Kidney glomerular epithelial cell (primary cell): ENCODE measurements around the gene RPL36.
"Not testable (repeated sequence)": the region's sequence is repeated elsewhere in the genome, so short reads cannot be mapped to it uniquely, and the experiment has no call there.

Source experiments
- DNase-seq: peaks from one replicate; lab custom pipeline; 2025; lab: John Stamatoyannopoulos, UW

The RPL36 gene

GRCh38 chr19:5674714-5675113 is 15.4 kb upstream of the RPL36 start:
- DNase-seq: no peak

- DNase-seq: no peak
Observed at GRCh38 chr19:5676105-5676771, 13.9 kb upstream of the RPL36 start.

GRCh38 chr19:5676772-5677105 is 13.4 kb upstream of the RPL36 start:
- no peak for DNase-seq

GRCh38 chr19:5677136-5677535 is 13.0 kb upstream of the RPL36 start:
- no peak for DNase-seq

- no peak for DNase-seq
Observed at GRCh38 chr19:5677580-5677979, 12.5 kb upstream of the RPL36 start.

- no peak for DNase-seq
Observed at GRCh38 chr19:5678071-5678718, 11.9 kb upstream of the RPL36 start.

GRCh38 chr19:5679289-5680083 is 10.6 kb upstream of the RPL36 start:
- no peak for DNase-seq

GRCh38 chr19:5680084-5680436 is 10.0 kb upstream of the RPL36 start:
- peak; percentile 30 for DNase-seq

- peak; percentile 95 for DNase-seq
Observed at GRCh38 chr19:5680437-5681368, 9.4 kb upstream of the RPL36 start, which contains the start of the genes HSD11B1L and MICOS13. Gene HSD11B1L, plus strand, starts transcription at chr19:5681027. Its CDS starts 3,806 bp downstream, at chr19:5684833. Gene MICOS13, minus strand, starts transcription at chr19:5680516. Its CDS starts 30 bp downstream, at chr19:5680486.

- DNase-seq: no peak
Observed at GRCh38 chr19:5681391-5682106, 8.5 kb upstream of the RPL36 start.

- DNase-seq: no peak
Observed at GRCh38 chr19:5682107-5682482, 8.0 kb upstream of the RPL36 start.

- no peak for DNase-seq
Observed at GRCh38 chr19:5683177-5683886, 6.8 kb upstream of the RPL36 start.

- DNase-seq: no peak
Observed at GRCh38 chr19:5684694-5685430, 5.2 kb upstream of the RPL36 start.

GRCh38 chr19:5686326-5686646 is 3.8 kb upstream of the RPL36 start:
- no peak for DNase-seq

- peak; percentile 86 for DNase-seq
Observed at GRCh38 chr19:5686647-5687359, 3.3 kb upstream of the RPL36 start.

- no peak for DNase-seq
Observed at GRCh38 chr19:5687360-5688198, 2.5 kb upstream of the RPL36 start.

- DNase-seq: not testable (repeated sequence)
Observed at GRCh38 chr19:5688262-5688881, 1.7 kb upstream of the RPL36 start.
